GM19328 (cell line): ENCODE measurements around the gene HERPUD1.

Experiments
- ATAC-seq: cut with Tn5 transposase; IDR thresholded peaks from one replicate; pipeline ENCODE4 v1.9.1; 2021; ENCODE audit warnings: mild to moderate bottlenecking, moderate library complexity; ENCODE audit not compliant: unreplicated experiment

The HERPUD1 gene

GRCh38 chr16:56910654-56911539, 21.0 kb upstream of the HERPUD1 start:
- no peak for ATAC-seq

GRCh38 chr16:56911771-56912571, 20.0 kb upstream of the HERPUD1 start:
- ATAC-seq: peak; percentile 52

- ATAC-seq: no peak
Observed at GRCh38 chr16:56912746-56913708, 18.9 kb upstream of the HERPUD1 start.

DNA sequence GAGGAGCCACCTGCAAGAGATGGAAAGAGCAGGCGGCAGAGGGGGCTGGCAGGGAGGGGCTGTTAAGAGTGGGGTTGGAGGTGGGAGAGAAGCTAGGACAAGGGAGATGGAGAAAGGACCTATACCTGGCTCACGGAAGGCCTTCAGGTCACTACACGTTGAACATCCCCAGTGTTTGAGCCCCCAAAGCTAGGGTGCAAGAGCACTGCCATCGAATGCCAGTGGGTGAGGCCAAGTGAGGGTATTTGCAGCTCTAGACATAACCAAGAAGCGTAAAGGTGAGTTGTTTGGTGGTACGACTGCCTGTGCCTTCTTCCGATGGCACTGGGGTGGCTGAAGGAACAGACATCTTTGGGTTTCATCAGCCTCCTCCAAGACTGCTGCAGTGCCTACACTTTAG, 17.0 kb upstream of the HERPUD1 start:
- no peak for ATAC-seq

- ATAC-seq: no peak
Observed at GRCh38 chr16:56915336-56916119, 16.4 kb upstream of the HERPUD1 start.

GRCh38 chr16:56916571-56917403, 15.2 kb upstream of the HERPUD1 start:
- ATAC-seq: peak; percentile 70

DNA sequence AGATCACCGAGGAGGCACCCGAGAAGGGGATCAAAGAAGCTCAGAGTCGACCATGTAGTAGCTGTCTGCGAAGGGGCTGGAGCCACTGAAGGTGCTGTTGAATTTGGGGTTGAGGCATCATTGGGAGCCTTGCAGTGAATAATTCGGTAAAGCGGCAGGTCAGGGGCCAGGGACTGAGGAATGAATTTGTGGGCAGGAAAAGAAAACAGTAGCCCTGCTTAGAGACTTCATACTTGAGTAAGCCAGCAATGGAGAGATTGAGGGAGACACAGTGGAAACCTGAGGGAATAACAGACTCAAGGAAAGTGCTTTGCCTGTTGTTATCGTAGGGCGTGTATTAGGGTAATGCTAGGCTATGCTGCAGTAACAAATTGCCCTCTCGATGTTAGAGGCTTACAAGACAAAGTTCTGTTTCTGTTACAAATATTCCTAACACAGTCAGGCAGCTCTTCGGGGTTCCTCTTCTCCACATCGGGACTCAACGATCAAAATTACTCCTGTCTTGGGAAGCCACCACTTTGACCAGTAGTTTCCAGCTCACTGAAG, 13.4 kb upstream of the HERPUD1 start:
- no peak for ATAC-seq

DNA sequence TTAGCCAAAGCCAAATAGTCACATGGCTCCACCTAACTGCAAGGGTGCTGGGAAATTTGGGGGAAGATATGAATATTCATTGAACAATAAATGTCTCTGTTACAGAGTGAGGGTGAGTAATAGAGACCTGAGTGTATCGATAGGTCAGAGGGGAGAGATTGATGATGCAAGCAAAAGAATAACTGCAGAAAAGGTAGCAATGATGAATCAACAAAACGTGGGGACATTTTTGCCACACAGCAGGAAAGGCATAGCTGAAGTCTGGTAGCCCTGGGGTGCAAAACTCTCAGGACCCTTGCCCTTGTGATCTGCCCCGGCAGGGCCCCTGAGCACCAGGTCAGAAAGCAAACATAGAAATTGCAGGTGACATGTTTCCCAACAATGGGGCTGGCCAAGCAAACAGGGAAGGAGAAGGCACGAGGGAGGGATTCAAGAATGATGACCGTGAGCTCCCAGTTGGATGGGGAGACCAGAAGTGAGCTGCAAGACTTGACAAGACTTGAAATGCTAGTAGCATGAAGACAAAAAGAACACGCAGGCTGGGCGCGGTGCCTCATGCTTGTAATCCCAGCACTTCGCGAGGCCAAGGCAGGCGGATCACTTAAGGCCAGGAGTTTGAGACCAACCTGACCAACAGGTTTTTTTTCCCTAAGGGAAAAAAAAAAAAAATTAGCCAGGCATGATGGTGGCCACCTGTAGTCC, 12.7 kb upstream of the HERPUD1 start:
- ATAC-seq: no peak

- no peak for ATAC-seq
Observed at GRCh38 chr16:56921571-56921970, 10.4 kb upstream of the HERPUD1 start.

DNA sequence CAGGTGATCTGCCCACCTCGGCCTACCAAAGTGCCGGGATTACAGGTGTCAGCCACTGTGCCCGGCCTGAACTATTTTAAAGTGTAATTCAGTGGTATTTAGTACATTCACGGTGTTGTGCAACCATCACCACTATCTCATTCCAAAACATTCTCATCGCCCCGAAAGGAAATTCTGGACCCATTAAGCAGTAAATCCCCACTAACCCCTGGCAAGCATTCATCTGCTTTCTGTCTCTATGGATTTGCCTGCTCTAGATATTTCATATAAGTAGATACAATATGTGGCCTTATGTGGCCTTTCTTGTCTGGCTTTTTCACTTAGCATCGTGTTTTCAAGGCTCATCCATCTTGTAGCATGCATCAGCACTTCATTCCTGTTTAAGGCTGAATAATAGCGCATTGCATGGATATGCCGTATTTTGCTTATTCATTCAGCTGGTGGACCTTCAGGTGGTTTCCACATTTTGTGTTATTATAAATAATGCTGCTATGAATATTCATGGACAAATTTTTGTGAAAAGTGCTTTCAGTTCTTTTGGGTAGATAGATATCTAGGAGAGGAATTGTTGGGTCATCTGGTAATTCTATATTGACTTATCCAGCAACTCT, 8.4 kb upstream of the HERPUD1 start:
- no peak for ATAC-seq

- no peak for ATAC-seq
Observed at GRCh38 chr16:56927471-56927870, 4.5 kb upstream of the HERPUD1 start.

DNA sequence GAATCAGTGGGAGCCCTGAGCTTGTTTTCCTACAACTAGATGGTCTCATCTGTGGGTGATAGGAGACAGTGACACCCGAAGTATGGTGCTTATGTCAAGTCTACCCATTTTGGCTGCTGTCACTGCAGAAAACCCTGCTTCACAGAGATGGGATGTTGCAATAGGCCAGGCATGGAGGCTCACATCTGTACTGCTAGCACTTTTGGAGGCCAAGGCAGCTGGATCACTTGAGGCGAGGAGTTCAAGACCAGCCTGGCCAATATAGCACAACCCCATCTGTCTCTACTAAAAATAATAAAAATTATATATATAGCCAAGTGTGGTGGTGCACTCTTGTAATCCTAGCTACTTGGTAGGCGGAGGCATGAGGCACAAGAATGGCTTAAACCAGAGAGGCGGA, 2.3 kb upstream of the HERPUD1 start:
- ATAC-seq: no peak

- ATAC-seq: no peak
Observed at GRCh38 chr16:56930486-56931270, 1.3 kb upstream of the HERPUD1 start.

DNA sequence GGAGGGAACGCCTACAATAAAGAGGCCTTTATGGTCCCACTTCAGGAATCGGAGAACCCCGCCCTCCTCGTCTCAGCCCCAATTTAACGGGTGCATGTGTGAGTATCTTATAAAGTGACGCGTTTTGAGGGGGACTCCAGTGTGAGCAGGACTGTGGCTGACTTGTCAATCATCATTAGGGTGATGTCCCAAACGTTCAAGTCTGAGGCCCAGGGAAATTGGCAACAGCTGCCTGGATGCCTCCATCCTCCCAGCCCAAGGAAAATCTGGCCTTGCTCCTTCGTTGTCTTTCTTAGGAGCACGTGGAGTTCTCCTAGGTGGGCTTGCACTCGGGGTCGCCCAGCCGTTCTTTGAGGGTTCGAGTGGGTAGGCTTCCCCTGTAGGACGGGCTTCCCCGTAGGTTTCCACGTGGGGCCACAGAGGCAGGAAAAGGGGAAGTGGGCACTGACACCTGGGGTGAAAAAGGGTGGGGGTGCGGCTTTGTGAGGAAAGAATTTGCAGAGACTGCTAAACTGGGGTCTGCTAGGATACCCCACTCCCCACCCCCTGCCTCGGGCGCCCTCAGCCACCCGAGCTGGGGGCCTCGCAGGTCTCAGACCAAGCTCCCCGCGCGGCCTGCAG, 561 bp upstream of the HERPUD1 start:
- ATAC-seq: peak; percentile 27

DNA sequence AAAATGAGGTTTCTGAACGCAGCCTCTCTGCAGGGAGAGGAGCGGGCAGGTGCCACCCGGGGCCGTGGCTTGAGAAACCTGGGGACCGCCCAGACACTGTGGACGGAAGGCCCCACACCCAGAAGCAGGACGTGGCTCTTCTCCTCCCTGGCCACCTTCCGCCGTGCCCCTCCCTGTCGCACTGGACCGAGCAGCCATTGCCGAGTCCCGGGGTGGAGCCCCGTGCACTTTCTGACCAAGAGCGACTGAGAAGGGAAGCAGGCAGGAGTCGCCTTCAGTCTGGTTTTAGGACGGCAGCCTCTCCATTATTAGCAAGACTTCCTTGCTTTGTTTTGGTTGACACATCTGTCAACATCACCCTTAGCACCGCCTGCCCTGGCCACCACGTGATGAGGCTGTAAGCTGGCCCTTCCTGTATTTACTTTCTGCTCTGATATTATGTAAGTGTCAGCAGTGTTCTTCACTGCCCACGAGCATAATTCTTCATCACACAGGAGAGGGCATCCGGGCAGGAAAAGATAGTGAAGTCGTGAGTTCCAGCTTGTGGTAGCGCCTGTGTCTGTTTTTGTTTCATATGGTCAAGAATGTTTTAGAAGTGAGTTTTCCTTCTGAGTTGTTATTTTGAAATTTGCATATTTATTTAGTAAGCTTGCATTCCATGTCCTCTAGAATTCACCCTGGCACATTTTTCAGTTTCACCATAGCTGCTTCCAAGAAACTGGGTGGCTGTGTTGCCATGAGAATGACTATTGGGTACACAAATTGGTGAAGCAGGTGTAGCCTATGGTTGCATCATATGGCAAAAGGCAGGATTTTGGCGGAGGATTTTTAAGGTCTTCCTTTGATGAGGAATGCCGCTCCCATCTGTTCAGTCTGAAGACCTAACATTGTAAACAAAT, 1.0 kb downstream of the HERPUD1 start:
- no peak for ATAC-seq
